ENCODE measurements around the gene STK24. TPM values are rescaled to one million over a fixed set of nuclear protein-coding genes. Genes with fewer than 3 reads are reported as not detected.

The STK24 gene
- total RNA-seq, 2 donors from 2014 or later = 50.8 to 80.3 TPM

DNA sequence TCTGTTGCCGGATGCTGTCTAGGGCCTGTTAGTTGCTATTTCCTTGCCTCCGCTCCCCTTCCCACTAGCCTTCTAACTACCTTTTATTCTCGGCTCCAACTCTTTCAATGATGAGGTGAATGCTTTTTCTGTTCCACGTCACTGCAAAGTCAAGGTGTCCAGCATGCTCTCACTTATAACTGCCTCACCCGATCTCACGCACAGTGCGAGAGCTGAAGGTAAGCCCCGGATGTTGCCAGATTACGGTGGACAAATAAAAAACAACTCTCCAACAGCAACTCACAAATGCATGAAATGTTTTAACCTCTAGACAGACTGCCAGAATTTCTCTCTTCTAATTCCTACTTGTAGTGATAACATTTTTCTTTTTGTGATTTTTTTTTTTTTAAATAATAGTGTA, 169.9 kb downstream of the STK24 start:
- ATAC-seq (ENCODE audit: insufficient number of reproducible peaks, low FRiP score, low read depth) (no peak), DNase-seq (ENCODE audit: low spot score) (no peak)

GRCh38 chr13:98406427-98406826, 170.5 kb downstream of the STK24 start:
- DNase-seq (ENCODE audit: low spot score) (no peak), ATAC-seq (ENCODE audit: insufficient number of reproducible peaks, low FRiP score, low read depth) (no peak)
- TF ChIP-seq CTCF (IDR thresholded peaks at IDR 0.05) = no peak
- no peak overlapping the region for H3K27ac ChIP-seq
- H3K4me1 ChIP-seq (ENCODE audit: control insufficient read depth in 1 of 2, low read depth in 2 of 2) = no peaks in the 10 kb centered on the region
- no peaks in the 10 kb centered on the region for H3K9me3 ChIP-seq
- H3K4me3 ChIP-seq = no peak overlapping the region
- no peaks in the 10 kb centered on the region for H3K36me3 ChIP-seq
- no peaks in the 10 kb centered on the region for H3K27me3 ChIP-seq (replicated peaks; ENCODE audit: insufficient read depth)

More for the DNA sequence above, 169.9 kb downstream of the STK24 start:
- Histone ChIP-seq H3K27me3 (replicated peaks; ENCODE audit: insufficient read depth) (no peaks in the 10 kb centered on the region), H3K4me1 (ENCODE audit: control insufficient read depth in 1 of 2, low read depth in 2 of 2) (no peaks in the 10 kb centered on the region), H3K36me3 (no peaks in the 10 kb centered on the region), H3K4me3 (no peak overlapping the region), H3K9me3 (no peaks in the 10 kb centered on the region), H3K27ac (no peak overlapping the region)
- no peak for TF ChIP-seq CTCF (IDR thresholded peaks at IDR 0.05)

DNA sequence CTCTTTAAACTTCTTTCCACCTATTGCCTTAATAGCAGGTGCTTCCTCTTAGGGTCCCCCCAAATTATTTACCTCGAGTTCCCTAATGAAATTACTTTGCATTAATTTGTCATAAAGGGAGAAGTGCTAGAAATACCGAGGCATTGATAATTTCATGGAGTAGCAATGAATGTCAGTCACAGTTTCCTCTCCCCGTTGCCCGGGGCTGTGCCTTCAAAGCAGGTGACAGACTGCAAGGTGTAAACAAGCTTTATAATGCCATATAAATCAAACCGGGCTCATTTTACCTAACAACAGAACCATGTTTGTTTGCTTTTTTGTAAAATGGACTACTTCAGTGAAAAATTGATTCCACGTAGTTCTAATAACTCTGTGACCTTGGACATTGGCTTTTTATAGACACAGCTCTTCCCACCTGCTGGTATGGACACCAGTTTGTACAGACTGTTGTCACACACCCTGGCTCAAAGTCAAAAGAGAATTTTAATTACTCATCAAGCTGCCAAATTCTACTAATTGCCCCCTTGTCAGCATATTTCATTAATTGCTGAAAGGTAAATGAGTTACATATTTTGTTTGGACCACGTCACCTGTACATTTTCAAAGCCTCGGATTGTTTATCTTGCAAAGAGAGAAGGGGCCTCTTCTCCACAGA, 171.1 kb downstream of the STK24 start:
- no peak for ATAC-seq (ENCODE audit: insufficient number of reproducible peaks, low FRiP score, low read depth)
- TF ChIP-seq CTCF (IDR thresholded peaks at IDR 0.05) = no peak
- DNase-seq (ENCODE audit: low spot score) = no peak

DNA sequence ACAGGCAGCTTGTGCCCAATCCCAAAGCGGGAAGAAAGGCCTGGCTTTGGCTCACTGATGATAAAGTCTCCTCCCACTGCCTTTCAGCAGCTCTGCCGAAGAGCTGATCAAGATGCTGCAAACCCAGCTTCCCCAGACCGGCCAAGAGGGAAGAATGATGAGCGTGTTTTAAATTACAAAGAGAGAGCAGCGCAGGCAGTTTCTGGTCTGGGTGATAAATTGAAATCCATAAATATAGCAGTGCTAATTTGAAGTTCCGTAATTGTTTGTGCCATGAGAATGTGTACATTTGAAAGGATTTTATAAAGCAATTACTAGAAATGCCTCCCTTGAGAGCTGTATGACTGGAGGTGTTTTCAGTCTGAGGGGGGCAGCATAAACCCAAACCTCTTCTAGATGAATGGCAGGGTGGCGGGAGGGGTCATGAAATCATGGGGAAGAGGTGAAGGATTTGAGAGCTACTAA, 171.8 kb downstream of the STK24 start:
- no peak for ATAC-seq (ENCODE audit: insufficient number of reproducible peaks, low FRiP score, low read depth)
- Histone ChIP-seq H3K27me3 (replicated peaks; ENCODE audit: insufficient read depth) (no peaks in the 10 kb centered on the region), H3K9me3 (no peaks in the 10 kb centered on the region), H3K36me3 (no peaks in the 10 kb centered on the region), H3K4me3 (no peak overlapping the region), H3K4me1 (ENCODE audit: control insufficient read depth in 1 of 2, low read depth in 2 of 2) (no peaks in the 10 kb centered on the region), H3K27ac (no peak overlapping the region)
- DNase-seq (ENCODE audit: low spot score) = no peak
- no peak for TF ChIP-seq CTCF (IDR thresholded peaks at IDR 0.05)

More for the DNA sequence above, 171.1 kb downstream of the STK24 start:
- Histone ChIP-seq H3K27me3 (replicated peaks; ENCODE audit: insufficient read depth) (no peaks in the 10 kb centered on the region), H3K4me3 (no peak overlapping the region), H3K9me3 (no peaks in the 10 kb centered on the region), H3K4me1 (ENCODE audit: control insufficient read depth in 1 of 2, low read depth in 2 of 2) (no peaks in the 10 kb centered on the region), H3K27ac (no peak overlapping the region), H3K36me3 (no peaks in the 10 kb centered on the region)

DNA sequence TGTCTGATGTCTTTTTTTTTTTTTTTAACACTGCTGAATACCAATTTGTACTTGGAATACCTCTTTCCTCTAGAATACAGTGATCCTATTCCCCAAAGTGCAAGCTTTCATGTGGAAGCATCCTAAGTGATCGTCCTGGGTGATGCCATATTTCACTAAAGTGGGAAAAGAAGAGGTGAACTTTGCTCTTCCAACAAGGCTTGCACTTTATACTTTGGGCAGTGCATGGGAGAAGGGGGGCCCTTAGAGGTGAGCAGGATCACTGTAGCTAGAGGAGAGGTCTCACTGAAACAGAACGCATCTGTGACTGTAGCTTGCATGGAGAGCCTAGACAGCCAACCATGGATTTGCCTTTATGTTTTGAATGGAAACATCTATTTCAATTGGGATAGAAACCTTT, 173.8 kb downstream of the STK24 start:
- Histone ChIP-seq H3K27me3 (replicated peaks; ENCODE audit: insufficient read depth) (no peaks in the 10 kb centered on the region), H3K27ac (no peak overlapping the region), H3K4me1 (ENCODE audit: control insufficient read depth in 1 of 2, low read depth in 2 of 2) (no peaks in the 10 kb centered on the region), H3K9me3 (no peaks in the 10 kb centered on the region), H3K4me3 (no peak overlapping the region), H3K36me3 (no peaks in the 10 kb centered on the region)
- ATAC-seq (ENCODE audit: insufficient number of reproducible peaks, low FRiP score, low read depth) (no peak), DNase-seq (ENCODE audit: low spot score) (no peak)
- TF ChIP-seq CTCF (IDR thresholded peaks at IDR 0.05) = no peak
